Neural crest cell (in vitro differentiated cells): ENCODE results near the gene JAG2. TPM values are rescaled to one million over a fixed set of nuclear protein-coding genes. Genes with fewer than 3 reads are reported as not detected.
"Not testable (repeated sequence)": the region's sequence is repeated elsewhere in the genome, so short reads cannot be mapped to it uniquely, and the experiment has no call there.

Experiments
- DNase-seq: peaks from one replicate; pipeline ENCODE4 v3.0.0; 2021; ENCODE audit warnings: low read depth, mixed read lengths, low spot score
- H3K27ac Mint-ChIP-seq: one replicate; pipeline ENCODE4 v1.8.0; 2021; ENCODE audit warnings: mild to moderate bottlenecking, mixed read lengths; ENCODE audit not compliant: unreplicated experiment
- H3K27me3 Mint-ChIP-seq: 2 replicates; pipeline ENCODE4 v1.8.0; 2021; ENCODE audit warnings: low read depth, mild to moderate bottlenecking, mixed read lengths
- H3K36me3 Mint-ChIP-seq: 2 replicates; pipeline ENCODE4 v1.8.0; 2021; ENCODE audit warnings: low read depth, mild to moderate bottlenecking, mixed read lengths
- H3K4me1 Mint-ChIP-seq: 2 replicates; pipeline ENCODE4 v1.8.0; 2021; ENCODE audit warnings: mixed read lengths
- H3K4me3 Mint-ChIP-seq: one replicate; pipeline ENCODE4 v1.8.0; 2021; ENCODE audit warnings: mild to moderate bottlenecking, mixed read lengths
- H3K9me3 Mint-ChIP-seq: 2 replicates; pipeline ENCODE4 v1.8.0; 2021; ENCODE audit warnings: mixed read lengths
- total RNA-seq: library from RNA; stranded (reverse); gene quantifications from 2 replicates; pipeline ENCODE4 v1.2.1, GENCODE V29; 2021
- TF ChIP-seq, protein P1 (sequence below): fragments of 200-600 bp; sonication (generic); conservative IDR thresholded peaks from 2 replicates; pipeline ENCODE4 v1.5.0; 2021; ENCODE audit warnings: antibody characterized with exemption, mild to moderate bottlenecking

Gene JAG2
- total RNA-seq, 1 donor from 2014 or later: 4.2 TPM

DNA sequence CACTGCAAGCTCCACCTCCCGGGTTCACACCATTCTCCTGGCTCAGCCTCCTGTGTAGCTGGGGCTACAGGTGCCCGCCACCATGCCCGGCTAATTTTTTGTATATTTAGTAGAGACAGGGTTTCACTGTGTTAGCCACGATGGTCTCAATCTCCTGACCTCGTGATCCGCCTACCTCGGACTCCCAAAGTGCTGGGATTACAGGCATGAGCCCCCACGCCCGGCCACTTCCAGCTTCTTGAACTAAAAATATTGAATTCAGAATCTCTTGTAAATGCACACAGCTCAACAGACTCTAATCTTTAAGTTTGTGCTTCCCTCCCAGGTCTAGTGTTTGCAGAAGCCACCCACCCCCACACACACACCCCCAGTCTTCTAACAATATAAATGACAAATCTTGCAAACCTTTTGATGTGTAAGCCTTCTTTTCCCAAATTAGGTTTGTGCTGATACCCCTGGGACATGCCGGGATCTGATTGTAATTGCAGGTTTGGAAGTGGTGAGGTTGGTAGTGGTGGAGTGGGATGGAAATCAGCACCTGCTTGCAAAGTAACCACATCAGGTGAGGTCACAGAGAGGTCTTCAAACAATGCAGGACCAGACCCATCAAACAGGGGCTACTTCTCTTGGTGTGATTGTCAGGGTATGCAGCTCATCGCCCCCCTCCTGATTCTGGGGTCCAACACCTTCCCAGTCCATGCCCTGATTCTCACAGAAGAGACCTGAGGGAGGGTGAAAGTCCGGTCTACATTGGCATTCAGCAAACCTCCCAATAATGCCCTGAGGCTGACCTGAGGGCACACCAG, 51.9 kb downstream of the JAG2 start:
- H3K4me3 Mint-ChIP-seq: no peak overlapping the region
- TF ChIP-seq, protein P1, sequence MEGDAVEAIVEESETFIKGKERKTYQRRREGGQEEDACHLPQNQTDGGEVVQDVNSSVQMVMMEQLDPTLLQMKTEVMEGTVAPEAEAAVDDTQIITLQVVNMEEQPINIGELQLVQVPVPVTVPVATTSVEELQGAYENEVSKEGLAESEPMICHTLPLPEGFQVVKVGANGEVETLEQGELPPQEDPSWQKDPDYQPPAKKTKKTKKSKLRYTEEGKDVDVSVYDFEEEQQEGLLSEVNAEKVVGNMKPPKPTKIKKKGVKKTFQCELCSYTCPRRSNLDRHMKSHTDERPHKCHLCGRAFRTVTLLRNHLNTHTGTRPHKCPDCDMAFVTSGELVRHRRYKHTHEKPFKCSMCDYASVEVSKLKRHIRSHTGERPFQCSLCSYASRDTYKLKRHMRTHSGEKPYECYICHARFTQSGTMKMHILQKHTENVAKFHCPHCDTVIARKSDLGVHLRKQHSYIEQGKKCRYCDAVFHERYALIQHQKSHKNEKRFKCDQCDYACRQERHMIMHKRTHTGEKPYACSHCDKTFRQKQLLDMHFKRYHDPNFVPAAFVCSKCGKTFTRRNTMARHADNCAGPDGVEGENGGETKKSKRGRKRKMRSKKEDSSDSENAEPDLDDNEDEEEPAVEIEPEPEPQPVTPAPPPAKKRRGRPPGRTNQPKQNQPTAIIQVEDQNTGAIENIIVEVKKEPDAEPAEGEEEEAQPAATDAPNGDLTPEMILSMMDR: no peak
- DNase-seq: no peak
- H3K4me1 Mint-ChIP-seq: no peaks in the 10 kb centered on the region
- H3K27ac Mint-ChIP-seq: no peak overlapping the region
- no peaks in the 10 kb centered on the region for H3K36me3 Mint-ChIP-seq
- no peaks in the 10 kb centered on the region for H3K9me3 Mint-ChIP-seq
- H3K27me3 Mint-ChIP-seq: peaks cover 13% of the 10 kb centered on the region

DNA sequence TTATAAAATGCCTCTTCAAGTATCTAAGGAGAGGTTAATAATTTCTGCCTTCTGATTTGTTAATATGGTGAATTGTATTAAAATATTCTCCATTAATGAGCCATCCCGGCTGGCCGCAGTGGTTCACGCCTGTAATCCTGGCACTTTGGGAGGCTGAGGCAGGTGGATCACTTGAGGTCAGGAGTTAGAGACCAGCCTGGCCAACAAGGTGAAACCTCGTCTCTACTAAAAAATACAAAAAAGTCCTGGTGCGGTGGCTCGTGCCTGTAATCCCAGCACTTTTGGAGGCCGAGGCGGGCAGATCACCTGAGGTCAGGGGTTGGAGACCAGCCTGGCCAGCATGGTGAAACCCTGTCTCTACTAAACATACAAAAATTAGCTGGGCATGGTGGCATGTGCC, 59.3 kb downstream of the JAG2 start:
- H3K4me1 Mint-ChIP-seq, H3K9me3 Mint-ChIP-seq, H3K36me3 Mint-ChIP-seq: not testable (repeated sequence)

DNA sequence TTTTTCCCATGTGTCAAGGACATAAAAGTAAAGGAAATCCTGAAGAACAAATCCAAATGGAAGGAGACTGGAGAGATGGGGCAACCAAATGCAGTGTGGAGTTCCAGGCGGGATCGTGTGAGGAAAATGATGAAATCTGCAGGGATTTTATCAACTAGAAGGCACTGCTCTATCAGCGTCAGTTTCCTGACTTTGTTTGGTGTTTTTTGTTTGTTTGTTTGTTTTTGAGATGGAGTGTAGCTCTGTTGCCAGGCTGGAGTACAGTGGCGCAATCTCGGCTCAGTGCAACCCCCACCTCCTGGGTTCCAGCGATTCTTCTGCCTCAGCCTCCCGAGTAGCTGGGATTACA, 60.1 kb downstream of the JAG2 start:
- peaks cover 50% of the 10 kb centered on the region for H3K27me3 Mint-ChIP-seq
- TF ChIP-seq, protein P1: no peak
- no peaks in the 10 kb centered on the region for H3K36me3 Mint-ChIP-seq
- H3K4me3 Mint-ChIP-seq: no peak overlapping the region
- no peaks in the 10 kb centered on the region for H3K9me3 Mint-ChIP-seq
- no peak for DNase-seq
- H3K27ac Mint-ChIP-seq: no peak overlapping the region
- no peaks in the 10 kb centered on the region for H3K4me1 Mint-ChIP-seq

More for the DNA sequence above, 59.3 kb downstream of the JAG2 start:
- peaks cover 42% of the 10 kb centered on the region for H3K27me3 Mint-ChIP-seq
- not testable (repeated sequence) for DNase-seq, H3K4me3 Mint-ChIP-seq, H3K27ac Mint-ChIP-seq

DNA sequence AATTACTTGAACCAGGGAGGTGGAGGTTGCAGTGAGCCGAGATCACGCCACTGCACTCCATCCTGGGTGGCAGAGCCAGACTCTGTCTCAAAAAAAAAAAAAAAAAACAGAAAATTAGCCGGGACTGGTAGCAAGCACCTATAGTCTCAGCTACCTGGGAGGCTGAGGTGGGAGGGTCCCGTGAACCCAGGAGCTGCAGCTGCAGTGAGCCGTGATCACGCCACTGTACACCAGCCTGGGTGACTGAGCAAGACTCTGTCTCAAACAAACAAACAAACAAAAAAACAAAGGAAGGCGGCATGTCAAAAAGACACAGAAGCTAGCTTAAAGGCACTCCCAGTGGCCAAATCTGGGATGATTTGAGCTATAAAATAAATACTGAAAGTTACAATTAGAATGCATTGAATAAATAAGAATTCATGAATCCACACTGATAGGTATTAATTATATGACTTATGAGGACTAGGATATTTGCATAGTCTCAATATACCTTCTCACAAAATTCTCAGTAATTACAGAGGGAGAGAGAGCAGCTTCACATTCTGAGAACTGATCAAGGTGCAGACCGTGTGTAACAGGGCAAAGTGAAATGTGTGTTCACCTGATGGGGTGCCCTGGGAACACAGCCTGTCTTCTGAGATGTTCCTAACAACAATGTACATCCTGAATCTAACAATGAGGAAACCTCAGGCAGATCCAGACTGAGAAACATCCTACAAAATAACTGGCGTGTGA, 60.6 kb downstream of the JAG2 start:
- H3K27me3 Mint-ChIP-seq: peaks cover 54% of the 10 kb centered on the region
- no peak for DNase-seq
- H3K9me3 Mint-ChIP-seq: no peaks in the 10 kb centered on the region

DNA sequence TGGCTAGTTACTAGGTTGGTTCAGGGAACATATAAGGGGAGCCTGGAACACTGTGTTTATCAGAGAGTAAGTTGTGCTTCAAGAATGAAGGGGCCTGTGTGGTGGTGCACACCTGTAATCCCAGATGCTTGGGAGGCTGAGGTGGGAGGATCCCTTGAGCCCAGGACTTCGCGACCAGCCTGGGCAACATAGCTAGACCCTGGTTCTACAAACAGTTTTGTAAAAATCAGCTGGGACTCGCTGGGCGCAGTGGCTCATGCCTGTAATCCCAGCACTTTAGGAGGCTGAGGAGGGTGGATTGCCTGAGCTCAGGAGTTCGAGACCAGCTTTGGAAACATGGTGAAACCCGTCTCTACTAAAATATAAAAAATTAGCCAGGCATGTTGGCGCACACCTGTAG, 61.2 kb downstream of the JAG2 start:
- Mint-ChIP-seq H3K4me3 (no peak overlapping the region), H3K27me3 (peaks cover 59% of the 10 kb centered on the region), H3K4me1 (no peaks in the 10 kb centered on the region), H3K27ac (no peak overlapping the region), H3K36me3 (no peaks in the 10 kb centered on the region), H3K9me3 (no peaks in the 10 kb centered on the region)
- TF ChIP-seq, protein P1: no peak
- DNase-seq: no peak

More for the DNA sequence above, 60.6 kb downstream of the JAG2 start:
- TF ChIP-seq, protein P1: no peak
- no peak overlapping the region for H3K4me3 Mint-ChIP-seq
- H3K36me3 Mint-ChIP-seq: no peaks in the 10 kb centered on the region
- H3K27ac Mint-ChIP-seq: no peak overlapping the region
- no peaks in the 10 kb centered on the region for H3K4me1 Mint-ChIP-seq

DNA sequence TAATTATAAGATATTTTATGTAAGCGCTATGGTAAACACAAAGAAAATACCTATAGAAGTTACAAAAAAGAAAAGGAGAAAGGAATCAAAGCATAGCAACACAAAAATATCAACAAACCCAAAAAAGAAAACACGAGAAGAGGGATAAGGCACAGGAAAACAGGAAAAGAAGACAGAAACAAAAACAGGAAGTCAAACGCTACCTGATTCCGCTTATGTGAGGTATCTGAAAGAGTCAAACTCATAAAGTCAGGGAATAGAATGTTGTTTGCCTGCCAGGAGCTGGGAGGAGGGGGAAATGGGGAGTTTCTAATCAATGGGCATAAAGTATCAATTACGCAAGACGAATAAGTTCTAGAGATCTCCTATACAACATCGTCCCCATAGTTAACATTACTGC, 63.4 kb downstream of the JAG2 start:
- DNase-seq: no peak
- Mint-ChIP-seq H3K36me3 (no peaks in the 10 kb centered on the region), H3K4me1 (no peaks in the 10 kb centered on the region), H3K27me3 (peaks cover 66% of the 10 kb centered on the region), H3K9me3 (no peaks in the 10 kb centered on the region), H3K27ac (no peak overlapping the region), H3K4me3 (no peak overlapping the region)
- TF ChIP-seq, protein P1: no peak
